GM19238 (cell line): ENCODE results near the gene TRPM5.

ENCODE experiments used
- DNase-seq: peaks from one replicate; pipeline ENCODE4 v3.0.0; 2011; ENCODE audit warnings: low spot score; ENCODE audit not compliant: insufficient read length

The TRPM5 gene

GRCh38 chr11:2436521-2437031 lies 7.7 kb downstream of the TRPM5 start:
- no peak for DNase-seq

- DNase-seq, result no peak
Observed at GRCh38 chr11:2436013-2436520, 8.2 kb downstream of the TRPM5 start.

GRCh38 chr11:2435288-2436012 lies 8.9 kb downstream of the TRPM5 start:
- DNase-seq, result no peak

GRCh38 chr11:2434506-2435255 lies 9.6 kb downstream of the TRPM5 start:
- no peak for DNase-seq

GRCh38 chr11:2434008-2434407 lies 10.3 kb downstream of the TRPM5 start:
- DNase-seq, result no peak

- no peak for DNase-seq
Observed at GRCh38 chr11:2433106-2433925, 11.0 kb downstream of the TRPM5 start.

- DNase-seq, result no peak
Observed at GRCh38 chr11:2432628-2433071, 11.7 kb downstream of the TRPM5 start.

GRCh38 chr11:2432171-2432621 lies 12.1 kb downstream of the TRPM5 start:
- DNase-seq, result no peak

- no peak for DNase-seq
Observed at GRCh38 chr11:2431395-2431794, 12.9 kb downstream of the TRPM5 start.

GRCh38 chr11:2428322-2428795 lies 16.0 kb downstream of the TRPM5 start:
- DNase-seq, result peak; percentile 57

GRCh38 chr11:2427721-2428321 lies 16.5 kb downstream of the TRPM5 start:
- DNase-seq, result no peak

GRCh38 chr11:2426826-2427521 lies 17.3 kb downstream of the TRPM5 start:
- DNase-seq, result no peak

- DNase-seq, result no peak
Observed at GRCh38 chr11:2426221-2426620, 18.1 kb downstream of the TRPM5 start.

- DNase-seq, result no peak
Observed at GRCh38 chr11:2425506-2425905, 18.8 kb downstream of the TRPM5 start.

- no peak for DNase-seq
Observed at GRCh38 chr11:2424811-2425495, 19.4 kb downstream of the TRPM5 start.

GRCh38 chr11:2423157-2424025 lies 20.9 kb downstream of the TRPM5 start:
- no peak for DNase-seq

- no peak for DNase-seq
Observed at GRCh38 chr11:2422461-2423156, 21.7 kb downstream of the TRPM5 start.

GRCh38 chr11:2421996-2422395 lies 22.3 kb downstream of the TRPM5 start:
- no peak for DNase-seq
